ENCODE results near the gene SOWAHB.

SOWAHB gene

GRCh38 chr4:76867377-76867776, 30.6 kb downstream of the SOWAHB start:
- Histone ChIP-seq H3K27me3 (ENCODE audit: insufficient read depth, low read length, poor library complexity, severe bottlenecking) (no peaks in the 10 kb centered on the region), H3K9ac (ENCODE audit: low read depth, low read length, poor library complexity, severe bottlenecking) (no peak overlapping the region), H3K4me1 (ENCODE audit: insufficient read depth, low read length, poor library complexity, severe bottlenecking) (no peaks in the 10 kb centered on the region), H3K36me3 (ENCODE audit: insufficient read depth, low read length) (no peaks in the 10 kb centered on the region), H3K9me3 (ENCODE audit: insufficient read depth, low read depth, low read length) (no peaks in the 10 kb centered on the region), H3K4me3 (ENCODE audit: low read length, poor library complexity, severe bottlenecking) (no peak overlapping the region), H3K9me2 (replicated peaks; ENCODE audit: low read depth, low read length) (no peaks in the 10 kb centered on the region), H3K4me2 (ENCODE audit: low read depth, low read length, poor library complexity, severe bottlenecking) (no peak overlapping the region), H2AFZ (ENCODE audit: low read length) (no peak overlapping the region), H3F3A (ENCODE audit: low read depth) (no peaks in the 10 kb centered on the region), H4K20me1 (ENCODE audit: insufficient read depth, low read length, poor library complexity, severe bottlenecking) (no peaks in the 10 kb centered on the region), H3K79me2 (ENCODE audit: insufficient read depth, low read length) (no peaks in the 10 kb centered on the region)
- TF ChIP-seq CTCF (conservative IDR thresholded peaks at IDR 0.05; ENCODE audit: low read length) (no peak), EZH2phosphoT487 (IDR thresholded peaks at IDR 0.05; ENCODE audit: borderline replicate concordance) (no peak)

GRCh38 chr4:76866641-76867040, 31.3 kb downstream of the SOWAHB start:
- no peaks in the 10 kb centered on the region for H3K79me2 ChIP-seq (ENCODE audit: insufficient read depth, low read length)
- H2AFZ ChIP-seq (ENCODE audit: low read length), result no peak overlapping the region
- no peaks in the 10 kb centered on the region for H3F3A ChIP-seq (ENCODE audit: low read depth)
- H3K9me2 ChIP-seq (replicated peaks; ENCODE audit: low read depth, low read length), result no peaks in the 10 kb centered on the region
- TF ChIP-seq EZH2phosphoT487 (IDR thresholded peaks at IDR 0.05; ENCODE audit: borderline replicate concordance), result no peak
- no peak for TF ChIP-seq CTCF (conservative IDR thresholded peaks at IDR 0.05; ENCODE audit: low read length)
- no peaks in the 10 kb centered on the region for H4K20me1 ChIP-seq (ENCODE audit: insufficient read depth, low read length, poor library complexity, severe bottlenecking)
- H3K4me2 ChIP-seq (ENCODE audit: low read depth, low read length, poor library complexity, severe bottlenecking), result no peak overlapping the region
- no peaks in the 10 kb centered on the region for H3K4me1 ChIP-seq (ENCODE audit: insufficient read depth, low read length, poor library complexity, severe bottlenecking)
- no peaks in the 10 kb centered on the region for H3K9me3 ChIP-seq (ENCODE audit: insufficient read depth, low read depth, low read length)
- no peaks in the 10 kb centered on the region for H3K27me3 ChIP-seq (ENCODE audit: insufficient read depth, low read length, poor library complexity, severe bottlenecking)
- no peak overlapping the region for H3K9ac ChIP-seq (ENCODE audit: low read depth, low read length, poor library complexity, severe bottlenecking)
- no peaks in the 10 kb centered on the region for H3K36me3 ChIP-seq (ENCODE audit: insufficient read depth, low read length)
- H3K4me3 ChIP-seq (ENCODE audit: low read length, poor library complexity, severe bottlenecking), result no peak overlapping the region

GRCh38 chr4:76858319-76858718, 39.6 kb downstream of the SOWAHB start:
- Histone ChIP-seq H2AFZ (ENCODE audit: low read length) (no peak overlapping the region), H3K79me2 (ENCODE audit: insufficient read depth, low read length) (no peaks in the 10 kb centered on the region), H3K4me2 (ENCODE audit: low read depth, low read length, poor library complexity, severe bottlenecking) (no peak overlapping the region), H3K36me3 (ENCODE audit: insufficient read depth, low read length) (no peaks in the 10 kb centered on the region), H3K4me1 (ENCODE audit: insufficient read depth, low read length, poor library complexity, severe bottlenecking) (peaks cover 8% of the 10 kb centered on the region), H3K9me3 (ENCODE audit: insufficient read depth, low read depth, low read length) (no peaks in the 10 kb centered on the region), H4K20me1 (ENCODE audit: insufficient read depth, low read length, poor library complexity, severe bottlenecking) (no peaks in the 10 kb centered on the region), H3K9ac (ENCODE audit: low read depth, low read length, poor library complexity, severe bottlenecking) (no peak overlapping the region), H3F3A (ENCODE audit: low read depth) (no peaks in the 10 kb centered on the region), H3K27me3 (ENCODE audit: insufficient read depth, low read length, poor library complexity, severe bottlenecking) (no peaks in the 10 kb centered on the region), H3K4me3 (ENCODE audit: low read length, poor library complexity, severe bottlenecking) (no peak overlapping the region), H3K9me2 (replicated peaks; ENCODE audit: low read depth, low read length) (no peaks in the 10 kb centered on the region; the same call in 1 of the 2 replicates)
- TF ChIP-seq CTCF (conservative IDR thresholded peaks at IDR 0.05; ENCODE audit: low read length) (no peak), EZH2phosphoT487 (IDR thresholded peaks at IDR 0.05; ENCODE audit: borderline replicate concordance) (no peak)
